GM20000 (cell line): ENCODE measurements around the gene ESYT2.
A peak's percentile ranks its signal among the peaks of the same experiment; 100 is the strongest.

Experiments used
- DNase-seq: peaks from one replicate; pipeline ENCODE4 v3.0.0; 2012; ENCODE audit warnings: low spot score
- TF ChIP-seq, protein P1 (sequence below): IDR thresholded peaks from 2 replicates; pipeline ENCODE4 v1.5.1; 2012; ENCODE audit warnings: mild to moderate bottlenecking, control low read depth; ENCODE audit errors: extremely low read depth, missing control alignments

The ESYT2 gene

DNA sequence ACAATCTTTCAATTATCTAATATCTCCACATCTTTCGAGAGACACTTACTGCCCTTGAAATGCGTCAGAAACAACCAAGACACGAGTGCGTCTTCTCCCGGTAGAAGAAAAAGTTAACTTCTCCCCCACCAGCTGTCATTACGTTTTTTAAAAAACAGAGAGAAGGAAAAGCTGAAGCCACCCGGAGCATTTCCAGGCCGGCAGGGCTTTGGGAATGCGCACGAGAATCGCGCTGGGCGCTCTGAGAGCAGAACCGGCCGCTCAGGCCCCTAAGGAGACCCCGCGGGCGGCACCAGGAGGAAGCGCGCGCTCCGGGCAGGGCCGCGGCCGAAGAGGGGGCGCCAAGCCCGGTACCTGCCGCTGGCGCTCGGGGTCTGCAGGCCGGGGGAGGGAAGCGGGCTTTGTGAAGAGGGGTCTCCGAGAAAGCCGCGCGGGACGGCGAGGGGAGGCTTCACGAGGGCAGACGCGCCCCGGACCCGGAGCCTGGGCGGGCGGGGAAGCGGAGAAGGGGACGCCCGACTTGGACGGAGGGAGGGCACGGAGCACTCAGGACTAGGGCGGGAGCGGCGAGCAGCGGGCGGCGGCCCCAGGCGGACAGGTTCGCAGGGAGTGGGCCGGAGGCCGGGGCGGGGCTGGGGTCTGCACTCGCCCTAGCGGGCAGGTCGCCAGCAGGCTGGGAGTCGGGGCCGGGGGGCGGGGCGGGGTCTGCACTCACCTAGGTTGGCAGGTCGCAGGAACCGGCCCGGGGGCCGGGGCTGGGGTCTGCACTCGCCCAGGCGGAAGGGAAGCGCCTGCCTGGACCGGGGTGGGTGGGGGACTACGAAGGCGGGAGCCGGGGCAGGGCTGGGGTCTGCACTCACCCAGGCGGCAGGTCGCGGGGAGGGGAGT lies 932 bp downstream of the ESYT2 start:
- DNase-seq, result peak; percentile 56

DNA sequence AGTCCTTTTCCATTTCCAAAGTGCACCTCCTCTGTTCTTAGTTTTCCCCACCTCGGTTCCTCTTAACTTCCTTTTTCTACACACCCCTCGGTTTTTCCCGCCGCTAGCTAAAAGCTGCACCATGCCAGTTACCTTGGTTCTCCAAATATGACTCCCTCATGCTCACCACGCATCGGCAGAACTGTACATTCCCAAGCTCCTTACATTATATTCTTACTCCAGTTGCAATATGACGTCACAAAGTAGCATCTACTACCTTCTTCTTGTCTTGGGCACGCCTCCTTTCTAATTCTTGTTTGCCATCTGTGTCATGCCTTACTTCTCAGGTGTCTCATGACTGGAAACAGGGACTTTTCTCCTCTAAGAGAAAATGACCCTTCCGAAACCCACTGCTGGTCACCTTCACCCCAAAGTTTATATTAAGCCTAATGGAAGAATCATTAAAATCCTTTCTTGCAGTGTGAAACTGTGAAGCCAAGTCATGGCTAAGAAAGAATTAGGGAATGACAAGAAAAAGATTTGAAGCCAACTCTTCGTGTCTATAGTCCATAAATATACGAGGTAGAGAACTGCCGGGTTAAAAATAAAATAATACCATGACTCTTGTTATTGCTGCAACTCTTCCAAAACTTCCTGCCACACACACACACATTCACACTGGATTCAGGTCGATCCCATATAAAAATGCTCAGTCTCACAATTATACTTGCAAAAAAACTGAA lies 1.7 kb downstream of the ESYT2 start:
- peak; percentile 45 for DNase-seq
- TF ChIP-seq, protein P1, sequence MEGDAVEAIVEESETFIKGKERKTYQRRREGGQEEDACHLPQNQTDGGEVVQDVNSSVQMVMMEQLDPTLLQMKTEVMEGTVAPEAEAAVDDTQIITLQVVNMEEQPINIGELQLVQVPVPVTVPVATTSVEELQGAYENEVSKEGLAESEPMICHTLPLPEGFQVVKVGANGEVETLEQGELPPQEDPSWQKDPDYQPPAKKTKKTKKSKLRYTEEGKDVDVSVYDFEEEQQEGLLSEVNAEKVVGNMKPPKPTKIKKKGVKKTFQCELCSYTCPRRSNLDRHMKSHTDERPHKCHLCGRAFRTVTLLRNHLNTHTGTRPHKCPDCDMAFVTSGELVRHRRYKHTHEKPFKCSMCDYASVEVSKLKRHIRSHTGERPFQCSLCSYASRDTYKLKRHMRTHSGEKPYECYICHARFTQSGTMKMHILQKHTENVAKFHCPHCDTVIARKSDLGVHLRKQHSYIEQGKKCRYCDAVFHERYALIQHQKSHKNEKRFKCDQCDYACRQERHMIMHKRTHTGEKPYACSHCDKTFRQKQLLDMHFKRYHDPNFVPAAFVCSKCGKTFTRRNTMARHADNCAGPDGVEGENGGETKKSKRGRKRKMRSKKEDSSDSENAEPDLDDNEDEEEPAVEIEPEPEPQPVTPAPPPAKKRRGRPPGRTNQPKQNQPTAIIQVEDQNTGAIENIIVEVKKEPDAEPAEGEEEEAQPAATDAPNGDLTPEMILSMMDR, result no peak

More for the DNA sequence above, 932 bp downstream of the ESYT2 start:
- TF ChIP-seq, protein P1, result no peak

DNA sequence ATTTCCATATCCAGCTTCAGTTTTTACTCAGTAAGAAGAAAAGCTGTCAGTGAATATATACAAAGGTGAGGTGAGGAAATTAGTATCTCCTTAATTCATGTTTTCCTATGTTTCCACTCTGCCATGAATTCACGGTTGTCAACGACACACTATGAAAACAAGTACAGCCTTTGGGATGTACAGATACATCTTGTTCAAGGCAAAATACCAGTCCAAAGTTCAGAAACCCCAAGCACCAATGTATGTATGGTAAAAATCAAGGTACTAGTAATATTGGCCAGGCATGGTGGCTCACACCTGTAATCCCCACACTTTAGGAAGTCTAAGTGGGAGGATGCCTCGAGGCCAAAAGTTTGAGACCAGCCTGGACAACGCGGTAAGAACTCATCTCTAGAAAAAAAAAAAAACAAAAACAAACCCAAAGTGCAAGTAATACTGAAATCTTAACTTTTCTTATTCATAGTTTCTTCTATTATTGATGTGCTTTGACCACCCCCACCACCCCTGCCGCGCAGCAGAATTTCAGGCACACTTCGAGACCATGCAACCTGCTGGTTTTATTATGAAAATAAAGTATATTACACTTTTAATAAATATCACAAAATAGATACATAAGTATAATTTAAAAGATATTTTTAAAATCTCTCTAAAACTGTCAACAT lies 3.5 kb downstream of the ESYT2 start:
- TF ChIP-seq, protein P1, result no peak
- DNase-seq, result no peak

DNA sequence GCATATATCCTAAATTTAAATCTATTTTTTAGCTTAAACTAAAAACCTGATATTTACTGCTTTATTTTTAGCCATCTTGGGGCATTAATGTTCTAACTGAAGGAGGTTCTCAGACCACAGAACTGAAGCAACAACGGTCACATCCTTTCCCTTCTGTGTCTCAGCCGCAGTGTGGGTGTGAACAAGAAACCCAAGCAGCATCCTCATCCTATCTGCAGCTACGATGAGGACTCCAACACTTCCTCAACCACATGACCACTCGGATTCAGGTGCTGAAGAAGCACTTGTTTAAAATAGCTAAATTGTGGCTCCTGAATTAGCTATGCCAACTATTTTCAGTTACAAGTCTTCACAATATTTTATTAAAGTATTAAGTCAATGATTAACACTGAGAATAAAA lies 5.3 kb downstream of the ESYT2 start:
- DNase-seq, result peak; percentile 64
- TF ChIP-seq, protein P1, result no peak

DNA sequence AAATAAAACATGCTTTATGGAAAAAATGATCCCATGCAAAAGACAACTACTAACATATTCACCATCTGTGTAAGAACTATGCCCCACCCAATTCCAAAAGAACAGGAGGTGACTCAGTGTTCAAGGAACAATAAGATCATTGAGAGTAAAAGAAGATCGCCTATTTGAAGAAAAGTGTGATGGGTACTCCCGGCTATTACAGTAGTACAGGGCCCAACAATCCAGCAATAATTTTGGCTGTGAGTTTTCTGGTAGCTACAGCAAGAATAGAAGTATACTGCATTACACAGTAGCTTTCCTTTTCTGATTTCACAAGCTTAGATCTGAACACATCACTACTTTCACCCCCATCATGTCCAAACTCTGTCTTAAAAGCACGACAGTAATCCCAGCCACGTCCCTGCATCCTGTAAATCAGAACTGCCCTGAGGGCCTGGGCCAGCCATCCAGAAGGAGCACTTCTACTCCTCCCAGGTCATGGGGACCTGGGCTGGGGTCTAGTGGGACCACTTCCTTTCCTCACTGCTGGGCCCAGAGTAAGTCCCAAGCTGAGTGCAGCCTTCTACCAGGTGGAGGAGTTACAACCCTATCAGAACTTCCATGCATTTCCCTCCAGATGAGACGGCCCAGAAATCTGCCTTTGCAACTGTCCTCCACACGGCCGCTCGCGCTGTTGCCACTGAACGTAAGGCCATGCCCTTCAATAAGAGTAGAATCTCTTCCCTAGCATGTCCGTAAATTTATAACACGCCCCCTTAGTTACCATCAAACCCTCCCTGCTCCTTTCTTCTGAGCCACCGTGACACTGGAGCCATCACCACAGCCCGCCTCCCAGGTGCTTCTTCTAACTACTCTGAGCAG lies 7.9 kb downstream of the ESYT2 start:
- TF ChIP-seq, protein P1, result no peak
- DNase-seq, result no peak

DNA sequence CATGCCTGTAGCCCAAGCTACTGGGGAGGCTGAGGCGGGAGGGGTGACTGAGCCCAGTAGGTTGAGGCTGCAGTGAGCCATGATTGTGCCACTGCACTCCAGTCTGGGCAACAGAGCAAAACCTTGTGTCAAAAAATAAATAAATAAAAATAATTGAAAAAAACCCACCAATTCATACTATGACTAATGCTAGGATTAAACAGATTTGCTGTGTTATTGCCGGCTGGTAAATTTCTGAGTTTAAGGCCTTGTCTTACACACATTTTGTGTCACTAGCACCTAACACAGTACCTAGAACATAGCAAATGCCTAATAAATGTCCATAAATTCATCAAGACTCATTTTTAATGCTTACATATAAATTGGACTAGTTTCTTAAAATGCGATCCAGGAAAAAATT lies 8.7 kb downstream of the ESYT2 start:
- TF ChIP-seq, protein P1, result no peak
- no peak for DNase-seq
